ENCODE results near the gene TMEM238. TPM values are rescaled to one million over a fixed set of nuclear protein-coding genes. Genes with fewer than 3 reads are reported as not detected.

TMEM238 gene
- total RNA-seq, 1 experiment from 2014 or later = 7.4 TPM

- ATAC-seq = no peak
- Histone ChIP-seq H3K27me3 (ENCODE audit: control insufficient read depth, insufficient read depth, low read length) (no peaks in the 10 kb centered on the region), H3K4me3 (ENCODE audit: low read depth in 2 of 2, low read length in 2 of 2) (no peak overlapping the region), H3K9me3 (ENCODE audit: control insufficient read depth, insufficient read depth, low read depth, low read length) (no peaks in the 10 kb centered on the region), H3K27ac (ENCODE audit: low read length) (no peak overlapping the region), H3K4me1 (ENCODE audit: control insufficient read depth, insufficient read depth, low read length) (peaks cover 14% of the 10 kb centered on the region), H3K36me3 (ENCODE audit: control insufficient read depth, insufficient read depth, low read length) (peaks cover 14% of the 10 kb centered on the region)
- CTCF ChIA-PET = no interaction called here
- POLR2A ChIA-PET = interaction anchor here (1.2 kb wide), 1 partner anchor 8 kb away, joined by 5 read pairs; no protein-coding TSS in a partner anchor
- intact Hi-C loops (cut with micrococcal nuclease; ENCODE audit: unreplicated experiment) = no loop called here
- in situ Hi-C loops (cut with HindIII; ENCODE audit: low pct_unique_long_range_greater_than_20kb, low sequenced_read_pairs) = no loop called here
- TF ChIP-seq TCF7L2 (IDR thresholded peaks at IDR 0.05; ENCODE audit: low read depth, low read length) (no peak), POLR2AphosphoS5 (IDR thresholded peaks at IDR 0.05; ENCODE audit: low read depth, low read length) (no peak), SIN3A (IDR thresholded peaks at IDR 0.05; ENCODE audit: borderline replicate concordance, insufficient read depth, low read depth, low read length) (no peak), CTCF (IDR thresholded peaks at IDR 0.05) (no peak), REST (IDR thresholded peaks at IDR 0.05; ENCODE audit: insufficient read depth in 1 of 2, low read depth in 2 of 2, low read length in 1 of 2) (no peak)
- DNase-seq (ENCODE audit: low read depth, low spot score) = no peak
- no TSS peak for BruUV-seq (replicated peaks)
Observed at GRCh38 chr19:55398200-55398925, 14.3 kb upstream of the TMEM238 start.

- Histone ChIP-seq H3K27ac (ENCODE audit: low read length) (no peak overlapping the region), H3K36me3 (ENCODE audit: control insufficient read depth, insufficient read depth, low read length) (peaks cover 9% of the 10 kb centered on the region), H3K27me3 (ENCODE audit: control insufficient read depth, insufficient read depth, low read length) (no peaks in the 10 kb centered on the region), H3K4me1 (ENCODE audit: control insufficient read depth, insufficient read depth, low read length) (peaks cover 41% of the 10 kb centered on the region), H3K9me3 (ENCODE audit: control insufficient read depth, insufficient read depth, low read depth, low read length) (no peaks in the 10 kb centered on the region), H3K4me3 (ENCODE audit: low read depth in 2 of 2, low read length in 2 of 2) (no peak overlapping the region)
- ChIA-PET CTCF (no interaction called here), POLR2A (interaction anchor here (0.6 kb wide), 1 partner anchor 133 kb away, joined by 3 read pairs; no protein-coding TSS in a partner anchor)
- no TSS peak for BruUV-seq (replicated peaks)
- intact Hi-C loops (cut with micrococcal nuclease; ENCODE audit: unreplicated experiment) = no loop called here
- ATAC-seq = peak; percentile 23; the same call in 1 of the 2 replicates
- no peak for TF ChIP-seq REST (IDR thresholded peaks at IDR 0.05; ENCODE audit: insufficient read depth in 1 of 2, low read depth in 2 of 2, low read length in 1 of 2)
- TF ChIP-seq POLR2AphosphoS5 (IDR thresholded peaks at IDR 0.05; ENCODE audit: low read depth, low read length) = no peak
- no peak for TF ChIP-seq SIN3A (IDR thresholded peaks at IDR 0.05; ENCODE audit: borderline replicate concordance, insufficient read depth, low read depth, low read length)
- TF ChIP-seq CTCF (IDR thresholded peaks at IDR 0.05) = no peak
- no peak for TF ChIP-seq TCF7L2 (IDR thresholded peaks at IDR 0.05; ENCODE audit: low read depth, low read length)
- no peak for DNase-seq (ENCODE audit: low read depth, low spot score)
- in situ Hi-C loops (cut with HindIII; ENCODE audit: low pct_unique_long_range_greater_than_20kb, low sequenced_read_pairs) = no loop called here
Observed at GRCh38 chr19:55392820-55393761, 9.0 kb upstream of the TMEM238 start.
